GM12872 (cell line): ENCODE measurements around the gene INPP5B.

Experiments used
- TF ChIP-seq, protein P1 (sequence below): IDR thresholded peaks from 3 replicates; pipeline ENCODE4 v1.5.1; 2011; ENCODE audit warnings: low read depth, mild to moderate bottlenecking, low read length, moderate library complexity; ENCODE audit not compliant: insufficient read depth

Gene INPP5B

GRCh38 chr1:37901191-37901892, 45.5 kb downstream of the INPP5B start:
- TF ChIP-seq, protein P1, sequence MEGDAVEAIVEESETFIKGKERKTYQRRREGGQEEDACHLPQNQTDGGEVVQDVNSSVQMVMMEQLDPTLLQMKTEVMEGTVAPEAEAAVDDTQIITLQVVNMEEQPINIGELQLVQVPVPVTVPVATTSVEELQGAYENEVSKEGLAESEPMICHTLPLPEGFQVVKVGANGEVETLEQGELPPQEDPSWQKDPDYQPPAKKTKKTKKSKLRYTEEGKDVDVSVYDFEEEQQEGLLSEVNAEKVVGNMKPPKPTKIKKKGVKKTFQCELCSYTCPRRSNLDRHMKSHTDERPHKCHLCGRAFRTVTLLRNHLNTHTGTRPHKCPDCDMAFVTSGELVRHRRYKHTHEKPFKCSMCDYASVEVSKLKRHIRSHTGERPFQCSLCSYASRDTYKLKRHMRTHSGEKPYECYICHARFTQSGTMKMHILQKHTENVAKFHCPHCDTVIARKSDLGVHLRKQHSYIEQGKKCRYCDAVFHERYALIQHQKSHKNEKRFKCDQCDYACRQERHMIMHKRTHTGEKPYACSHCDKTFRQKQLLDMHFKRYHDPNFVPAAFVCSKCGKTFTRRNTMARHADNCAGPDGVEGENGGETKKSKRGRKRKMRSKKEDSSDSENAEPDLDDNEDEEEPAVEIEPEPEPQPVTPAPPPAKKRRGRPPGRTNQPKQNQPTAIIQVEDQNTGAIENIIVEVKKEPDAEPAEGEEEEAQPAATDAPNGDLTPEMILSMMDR: no peak

DNA sequence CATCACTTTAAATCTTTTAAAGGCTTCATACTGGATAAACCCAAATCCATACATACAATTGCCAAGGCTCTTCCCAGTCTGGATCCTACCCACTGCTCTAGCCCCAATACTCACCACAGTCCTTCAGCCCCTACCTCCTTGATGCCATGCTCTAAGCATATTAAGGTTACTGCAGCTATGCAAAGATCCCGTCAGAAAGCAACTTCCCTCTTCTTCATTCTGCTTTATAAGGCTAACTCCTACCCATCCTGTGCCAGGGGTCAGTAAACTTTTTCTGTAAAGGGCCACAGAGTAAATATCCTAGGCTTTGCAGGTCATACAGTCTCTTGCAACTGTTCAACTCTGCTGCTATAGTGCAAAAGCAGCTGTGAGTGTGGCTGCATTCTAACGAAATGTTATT, 53.2 kb downstream of the INPP5B start:
- TF ChIP-seq, protein P1: no peak

DNA sequence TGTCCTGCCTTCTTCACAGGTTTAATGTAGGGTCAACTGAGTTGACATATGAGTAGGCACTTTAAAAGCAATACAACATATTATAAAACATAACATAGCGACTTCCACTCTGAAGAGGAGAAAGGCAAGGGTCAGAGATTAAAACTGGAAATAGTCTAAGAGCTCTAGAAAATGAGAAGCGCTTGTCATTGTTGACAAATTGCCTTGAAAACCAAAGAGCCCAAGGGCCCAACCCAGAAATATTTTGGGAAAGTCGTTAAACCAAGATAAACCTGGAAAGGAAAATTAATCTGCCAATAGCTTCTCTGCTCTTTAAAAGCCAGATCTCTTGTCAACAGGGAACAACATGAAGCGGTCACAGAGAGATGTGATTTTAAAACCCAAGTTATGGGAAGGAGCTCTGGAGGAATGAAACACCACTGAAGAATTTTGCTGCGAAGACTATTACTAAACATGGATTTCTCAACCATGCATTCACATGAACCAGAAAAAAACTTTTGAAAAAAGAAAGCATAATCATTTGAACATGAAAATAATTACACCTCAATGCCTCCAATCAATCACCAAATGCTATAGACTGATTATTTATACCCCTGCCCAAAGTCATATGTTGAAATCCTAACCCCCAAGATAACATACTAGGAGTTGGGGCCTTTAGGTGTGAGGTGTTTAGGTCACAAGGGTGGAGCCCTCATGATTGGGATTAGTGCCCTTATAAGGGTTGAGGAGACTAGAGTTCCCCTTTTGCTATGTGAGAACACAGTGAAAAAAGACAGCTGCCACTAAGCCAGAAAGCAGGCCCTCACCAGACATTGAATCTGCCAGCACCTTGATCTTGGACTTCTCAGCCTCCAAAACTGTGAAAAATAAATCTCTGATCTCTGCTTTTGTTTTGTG, 54.5 kb downstream of the INPP5B start:
- TF ChIP-seq, protein P1: no peak

DNA sequence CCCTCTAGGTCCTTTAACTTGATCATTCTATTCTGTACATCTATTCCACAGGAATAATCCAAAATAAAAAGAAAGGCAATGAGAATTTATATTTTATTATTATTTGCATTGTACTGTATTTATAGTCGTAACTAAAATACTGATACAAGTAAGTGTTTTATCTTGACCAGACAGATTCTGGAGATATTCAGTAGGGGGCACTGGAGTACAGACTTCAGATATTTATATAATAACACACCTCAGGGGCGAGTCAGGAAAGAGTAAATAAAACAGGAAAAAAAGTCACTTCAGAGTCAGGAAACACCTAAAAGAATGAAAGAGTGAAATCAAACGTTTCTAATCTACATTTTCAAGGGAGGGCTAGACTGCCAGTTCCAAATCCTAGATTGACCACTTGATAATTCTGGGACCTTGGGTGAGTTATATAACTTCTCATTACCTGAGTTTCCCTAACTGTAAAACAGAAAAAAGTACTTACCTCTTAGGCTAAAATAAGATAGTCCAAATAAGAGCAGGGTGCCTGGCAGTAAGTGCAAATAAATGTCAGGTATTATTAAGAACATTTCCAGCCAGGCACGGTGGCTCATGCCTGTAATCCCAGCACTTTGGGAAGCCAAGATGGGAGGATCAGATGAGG, 56.4 kb downstream of the INPP5B start:
- TF ChIP-seq, protein P1: peak; percentile 42; the same call in 1 of the 3 replicates

DNA sequence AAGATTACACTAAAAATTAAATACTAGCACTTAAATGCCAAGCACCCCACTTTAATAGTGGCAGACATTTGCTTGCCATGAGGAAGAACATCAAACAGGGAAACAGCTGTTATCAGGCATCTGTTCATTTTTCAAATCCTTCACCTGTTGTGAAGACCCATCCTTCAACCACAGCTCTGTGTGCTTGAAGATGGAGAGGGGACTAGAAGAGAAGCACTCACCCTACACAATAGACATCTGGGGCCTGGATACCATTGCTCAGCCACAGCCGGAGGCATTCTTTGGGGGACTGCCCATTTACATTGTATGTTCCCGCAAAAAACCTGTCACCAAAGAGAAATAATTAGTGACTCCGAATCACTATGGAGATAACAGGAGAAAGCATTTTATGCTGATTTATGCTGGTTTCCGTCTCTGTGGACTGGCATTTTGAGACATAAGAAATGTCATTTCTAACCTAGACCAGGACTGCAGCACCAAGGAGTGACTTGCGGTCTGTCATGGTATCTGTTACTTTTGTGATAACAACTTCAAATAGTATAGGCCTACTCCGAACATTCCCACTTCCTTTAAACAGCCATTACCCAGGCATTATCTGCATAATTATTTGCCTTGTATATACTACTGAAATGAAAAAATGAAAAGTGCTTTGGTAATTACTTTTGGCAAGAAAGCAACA, 58.7 kb downstream of the INPP5B start:
- TF ChIP-seq, protein P1: no peak

DNA sequence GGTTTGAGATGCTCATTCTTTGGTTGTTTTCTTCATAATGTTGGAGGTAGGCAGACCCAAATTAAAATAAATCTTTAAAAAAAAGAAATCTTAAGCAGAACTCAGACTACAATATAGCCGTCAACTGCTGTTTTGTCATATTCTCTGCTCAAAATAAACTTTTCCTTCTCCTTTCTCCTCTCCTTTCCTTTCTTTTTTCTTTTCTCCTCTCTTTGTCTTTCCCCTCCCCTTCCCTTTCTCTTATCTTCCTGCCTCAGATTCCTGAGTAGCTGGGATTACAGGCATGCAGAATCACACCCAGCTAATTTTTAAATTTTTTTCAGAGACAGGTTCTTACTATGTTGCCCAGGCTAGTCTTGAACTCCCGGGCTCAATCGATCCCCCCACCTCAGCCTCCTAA, 62.7 kb downstream of the INPP5B start:
- TF ChIP-seq, protein P1: no peak
